Measurements from ENCODE around the gene ATP2B2.

Gene ATP2B2

GRCh38 chr3:10274601-10275000, 230.8 kb downstream of the ATP2B2 start:
- DNase-seq (ENCODE audit: low read depth): no peak
